HepG2 (cell line): ENCODE results near the gene SH3D19. TPM values are rescaled to one million over a fixed set of nuclear protein-coding genes. Genes with fewer than 3 reads are reported as not detected.

ENCODE experiments used
- AKAP8 ChIP-seq: sonication (generic); formaldehyde crosslinking; IDR thresholded peaks from 2 replicates; pipeline ENCODE4 v1.5.1; 2020; ENCODE audit warnings: mild to moderate bottlenecking, missing genetic modification reagents
- ARID2 ChIP-seq: sonication (generic); formaldehyde crosslinking; IDR thresholded peaks from 2 replicates; pipeline ENCODE4 v1.8.1; 2022; ENCODE audit warnings: mild to moderate bottlenecking, missing genetic modification reagents, borderline replicate concordance
- CCAR2 ChIP-seq: fragments of 200-400 bp; formaldehyde crosslinking; optimal IDR thresholded peaks from 2 replicates; pipeline ENCODE3; 2018; ENCODE audit warnings: low read depth, mild to moderate bottlenecking, low read length, moderate library complexity
- CENPX ChIP-seq: sonication (generic); formaldehyde crosslinking; IDR thresholded peaks from 2 replicates; pipeline ENCODE4 v1.9.0; 2021; ENCODE audit warnings: mild to moderate bottlenecking, missing genetic modification reagents, moderate library complexity
- CREB1 ChIP-seq, 2 experiments: fragments of 450-650 bp in 1 of 2; IDR thresholded peaks; 2 replicates each; pipeline ENCODE4 v1.6.1; 2016 to 2017; ENCODE audit warnings: control low read depth in 1 of 2, mild to moderate bottlenecking in 1 of 2, missing compliant biosample characterization in 1 of 2, missing genetic modification characterization in 1 of 2
- KDM3A ChIP-seq: IDR thresholded peaks from 2 replicates; pipeline ENCODE4 v1.6.1; 2018; ENCODE audit warnings: low read depth, missing compliant biosample characterization
- KLF6 ChIP-seq: IDR thresholded peaks from 2 replicates; pipeline ENCODE4 v1.8.0; 2016; ENCODE audit warnings: missing biosample characterization, missing genetic modification reagents
- PCBP2 ChIP-seq: fragments of 200-400 bp; formaldehyde crosslinking; optimal IDR thresholded peaks from 2 replicates; pipeline ENCODE3; 2018; ENCODE audit warnings: low read length, low read depth; ENCODE audit not compliant: poor library complexity, severe bottlenecking
- RARG ChIP-seq: sonication (generic); formaldehyde crosslinking; IDR thresholded peaks from 2 replicates; pipeline ENCODE4 v1.4.0; 2020; ENCODE audit warnings: low read depth, mild to moderate bottlenecking, missing genetic modification reagents
- SOX6 ChIP-seq, 2 experiments: fragments of 450-650 bp in 1 of 2; sonication (generic) in 1 of 2; formaldehyde crosslinking in 1 of 2; IDR thresholded peaks; 2 replicates each; pipeline versions ENCODE4 v1.4.0 to v1.6.1; 2017 to 2020; ENCODE audit warnings: antibody characterized with exemption in 1 of 2, mild to moderate bottlenecking in 1 of 2, missing genetic modification reagents in 1 of 2
- ZNF230 ChIP-seq: sonication (generic); formaldehyde crosslinking; IDR thresholded peaks from 2 replicates; pipeline ENCODE4 v1.4.0; 2020; ENCODE audit warnings: mild to moderate bottlenecking, missing genetic modification reagents
- ZNF34 ChIP-seq: sonication (generic); formaldehyde crosslinking; IDR thresholded peaks from 2 replicates; pipeline ENCODE4 v1.4.0; 2020; ENCODE audit warnings: mild to moderate bottlenecking, missing genetic modification reagents, borderline replicate concordance
- ZNF383 ChIP-seq: sonication (generic); formaldehyde crosslinking; IDR thresholded peaks from 2 replicates; pipeline ENCODE4 v1.4.0; 2020; ENCODE audit warnings: missing genetic modification reagents, mild to moderate bottlenecking, borderline replicate concordance
- ZNF501 ChIP-seq: sonication (generic); formaldehyde crosslinking; IDR thresholded peaks from 2 replicates; pipeline ENCODE4 v1.5.1; 2020; ENCODE audit warnings: mild to moderate bottlenecking, moderate library complexity, missing genetic modification reagents
- ZNF510 ChIP-seq: sonication (generic); formaldehyde crosslinking; IDR thresholded peaks from 2 replicates; pipeline ENCODE4 v1.4.0; 2020; ENCODE audit warnings: low read depth, mild to moderate bottlenecking, missing genetic modification reagents
- ZNF652 ChIP-seq: IDR thresholded peaks from 2 replicates; pipeline ENCODE4 v1.6.1; 2016; ENCODE audit warnings: low read depth, borderline replicate concordance
- ZNF775 ChIP-seq: sonication (generic); formaldehyde crosslinking; IDR thresholded peaks from 2 replicates; pipeline ENCODE4 v1.4.0; 2020; ENCODE audit warnings: missing genetic modification reagents, mild to moderate bottlenecking, moderate library complexity, borderline replicate concordance
- polyA plus RNA-seq, 8 experiments: library from polyadenylated mRNA; depleted of rRNA in 3 of 8; stranded (reverse) in 7 of 8; unstranded in 1 of 8; fragments of >200 nt; fragmentation: Illumina TruSeq in 4 of 8; extraction: Trizol in 4 of 8; gene quantifications; 2 replicates each; pipeline versions ENCODE4 v1.2.1 to v1.2.3, GENCODE V29; 2011 to 2016; ENCODE audit warnings: low read depth in 4 of 8, missing spikeins in 1 of 8, mixed read lengths in 1 of 8; ENCODE audit not compliant: insufficient read depth in 1 of 8
- total RNA-seq, 5 experiments: library from RNA; depleted of rRNA; stranded (reverse); fragments of >200 nt; fragmentation: Illumina TruSeq; extraction: Trizol; gene quantifications; 2 replicates each; pipeline ENCODE4 v1.2.3, GENCODE V29; 2016; ENCODE audit warnings: low read depth in 1 of 5
- TF ChIP-seq, protein P1 (sequence below): fragments of 450-650 bp; IDR thresholded peaks from 2 replicates; pipeline ENCODE4 v1.6.1; 2017
- TF ChIP-seq, protein P2 (sequence below): sonication (generic); IDR thresholded peaks from 2 replicates; pipeline ENCODE4 v1.6.1; 2016; ENCODE audit warnings: low read depth, borderline replicate concordance
- TF ChIP-seq, protein P3 (sequence below): sonication (generic); formaldehyde crosslinking; IDR thresholded peaks from 2 replicates; pipeline ENCODE4 v1.5.0; 2020; ENCODE audit warnings: missing genetic modification reagents
- TF ChIP-seq, protein P4 (sequence below), 2 experiments: sonication (generic) in 1 of 2; formaldehyde crosslinking in 1 of 2; IDR thresholded peaks; 2 replicates each; pipeline versions ENCODE4 v1.6.1 to v1.9.0; 2014 to 2022; ENCODE audit warnings: antibody characterized with exemption in 1 of 2, borderline replicate concordance in 1 of 2, inconsistent platforms in 1 of 2, low read depth in 1 of 2, missing genetic modification reagents in 1 of 2

Gene SH3D19
- total and polyA plus RNA-seq, 2 of the 13 experiments (the other 11 are each of a cell fraction or from before 2014, with no cell fraction given): 31.2 to 38.0 TPM

DNA sequence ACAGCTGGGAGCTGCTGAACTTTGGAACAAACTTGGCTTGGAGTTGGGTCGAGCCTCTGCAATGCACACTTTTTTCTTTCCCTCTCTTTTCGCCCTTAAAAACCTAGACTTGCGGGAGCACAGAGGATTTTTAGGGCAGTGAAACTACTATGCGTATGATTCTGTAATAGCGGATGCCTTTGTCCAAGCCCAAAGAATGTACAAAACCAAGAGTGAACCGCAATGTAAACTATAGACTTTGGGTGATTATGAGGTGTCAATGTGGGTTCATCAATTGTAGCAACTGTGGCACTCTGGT lies 493 bp upstream of the SH3D19 start (continued):
- TF ChIP-seq, protein P1, sequence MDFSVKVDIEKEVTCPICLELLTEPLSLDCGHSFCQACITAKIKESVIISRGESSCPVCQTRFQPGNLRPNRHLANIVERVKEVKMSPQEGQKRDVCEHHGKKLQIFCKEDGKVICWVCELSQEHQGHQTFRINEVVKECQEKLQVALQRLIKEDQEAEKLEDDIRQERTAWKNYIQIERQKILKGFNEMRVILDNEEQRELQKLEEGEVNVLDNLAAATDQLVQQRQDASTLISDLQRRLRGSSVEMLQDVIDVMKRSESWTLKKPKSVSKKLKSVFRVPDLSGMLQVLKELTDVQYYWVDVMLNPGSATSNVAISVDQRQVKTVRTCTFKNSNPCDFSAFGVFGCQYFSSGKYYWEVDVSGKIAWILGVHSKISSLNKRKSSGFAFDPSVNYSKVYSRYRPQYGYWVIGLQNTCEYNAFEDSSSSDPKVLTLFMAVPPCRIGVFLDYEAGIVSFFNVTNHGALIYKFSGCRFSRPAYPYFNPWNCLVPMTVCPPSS: no peak
- TF ChIP-seq, protein P2, sequence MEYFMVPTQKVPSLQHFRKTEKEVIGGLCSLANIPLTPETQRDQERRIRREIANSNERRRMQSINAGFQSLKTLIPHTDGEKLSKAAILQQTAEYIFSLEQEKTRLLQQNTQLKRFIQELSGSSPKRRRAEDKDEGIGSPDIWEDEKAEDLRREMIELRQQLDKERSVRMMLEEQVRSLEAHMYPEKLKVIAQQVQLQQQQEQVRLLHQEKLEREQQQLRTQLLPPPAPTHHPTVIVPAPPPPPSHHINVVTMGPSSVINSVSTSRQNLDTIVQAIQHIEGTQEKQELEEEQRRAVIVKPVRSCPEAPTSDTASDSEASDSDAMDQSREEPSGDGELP: no peak
- TF ChIP-seq ZNF652: peak; percentile 1; the same call in 1 of the 2 replicates
- TF ChIP-seq ZNF501: peak; percentile 76; the same call in 1 of the 2 replicates
- 0 out of 2 replicates have a peak, but pooled peaks have one; percentile 27 for TF ChIP-seq ZNF775 (CRISPR knock-in tag)
- TF ChIP-seq KDM3A (CRISPR knock-in tag): no peak
- no peak for TF ChIP-seq ARID2
- peak; percentile 21 for TF ChIP-seq CCAR2
- no peak for TF ChIP-seq PCBP2
- TF ChIP-seq CENPX: no peak
- no peak for TF ChIP-seq AKAP8
- TF ChIP-seq KLF6 (CRISPR knock-in tag): no peak
- no peak for TF ChIP-seq RARG
- 0 out of 2 replicates have a peak, but pooled peaks have one; percentile 14 for TF ChIP-seq ZNF383 (CRISPR knock-in tag)
- TF ChIP-seq, protein P3, sequence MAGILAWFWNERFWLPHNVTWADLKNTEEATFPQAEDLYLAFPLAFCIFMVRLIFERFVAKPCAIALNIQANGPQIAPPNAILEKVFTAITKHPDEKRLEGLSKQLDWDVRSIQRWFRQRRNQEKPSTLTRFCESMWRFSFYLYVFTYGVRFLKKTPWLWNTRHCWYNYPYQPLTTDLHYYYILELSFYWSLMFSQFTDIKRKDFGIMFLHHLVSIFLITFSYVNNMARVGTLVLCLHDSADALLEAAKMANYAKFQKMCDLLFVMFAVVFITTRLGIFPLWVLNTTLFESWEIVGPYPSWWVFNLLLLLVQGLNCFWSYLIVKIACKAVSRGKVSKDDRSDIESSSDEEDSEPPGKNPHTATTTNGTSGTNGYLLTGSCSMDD: no peak
- peak; percentile 54; the same call in 1 of the 2 replicates for TF ChIP-seq ZNF230 (CRISPR knock-in tag)
- no peak for TF ChIP-seq SOX6 (IDR thresholded peaks at IDR 0.05)
- TF ChIP-seq SOX6 (CRISPR knock-in tag; IDR thresholded peaks at IDR 0.05): peak; percentile 4; the same call in 1 of the 2 replicates
- TF ChIP-seq CREB1 (IDR thresholded peaks at IDR 0.05): no peak
- TF ChIP-seq CREB1 (CRISPR knock-in tag; IDR thresholded peaks at IDR 0.05): 0 out of 2 replicates have a peak, but pooled peaks have one; percentile 54
- TF ChIP-seq, protein P4, sequence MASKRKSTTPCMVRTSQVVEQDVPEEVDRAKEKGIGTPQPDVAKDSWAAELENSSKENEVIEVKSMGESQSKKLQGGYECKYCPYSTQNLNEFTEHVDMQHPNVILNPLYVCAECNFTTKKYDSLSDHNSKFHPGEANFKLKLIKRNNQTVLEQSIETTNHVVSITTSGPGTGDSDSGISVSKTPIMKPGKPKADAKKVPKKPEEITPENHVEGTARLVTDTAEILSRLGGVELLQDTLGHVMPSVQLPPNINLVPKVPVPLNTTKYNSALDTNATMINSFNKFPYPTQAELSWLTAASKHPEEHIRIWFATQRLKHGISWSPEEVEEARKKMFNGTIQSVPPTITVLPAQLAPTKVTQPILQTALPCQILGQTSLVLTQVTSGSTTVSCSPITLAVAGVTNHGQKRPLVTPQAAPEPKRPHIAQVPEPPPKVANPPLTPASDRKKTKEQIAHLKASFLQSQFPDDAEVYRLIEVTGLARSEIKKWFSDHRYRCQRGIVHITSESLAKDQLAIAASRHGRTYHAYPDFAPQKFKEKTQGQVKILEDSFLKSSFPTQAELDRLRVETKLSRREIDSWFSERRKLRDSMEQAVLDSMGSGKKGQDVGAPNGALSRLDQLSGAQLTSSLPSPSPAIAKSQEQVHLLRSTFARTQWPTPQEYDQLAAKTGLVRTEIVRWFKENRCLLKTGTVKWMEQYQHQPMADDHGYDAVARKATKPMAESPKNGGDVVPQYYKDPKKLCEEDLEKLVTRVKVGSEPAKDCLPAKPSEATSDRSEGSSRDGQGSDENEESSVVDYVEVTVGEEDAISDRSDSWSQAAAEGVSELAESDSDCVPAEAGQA (IDR thresholded peaks at IDR 0.05; ENCODE audit: low read depth): no peak
- TF ChIP-seq, protein P4 (CRISPR knock-in tag; IDR thresholded peaks at IDR 0.05; ENCODE audit: borderline replicate concordance): no peak
- TF ChIP-seq ZNF34 (CRISPR knock-in tag): no peak
- 0 out of 2 replicates have a peak, but pooled peaks have one; percentile 54 for TF ChIP-seq ZNF510
